RWPE2 (cell line): Measurements from ENCODE around the gene RAPH1.
A peak's percentile ranks its signal among the peaks of the same experiment; 100 is the strongest.
"Not testable (repeated sequence)": the region's sequence is repeated elsewhere in the genome, so short reads cannot be mapped to it uniquely, and the experiment has no call there.

ENCODE experiments used
- ATAC-seq: fragments of 200-7000 bp; cut with Tn5 transposase; 3 replicates; pipeline ENCODE4 v1.9.1; 2021; ENCODE audit warnings: low read depth
- DNase-seq: peaks from one replicate; pipeline ENCODE4 v3.0.0-alpha.2; 2020; ENCODE audit warnings: low spot score
- H3K27ac ChIP-seq: fragments of 450-650 bp; 2 replicates; pipeline ENCODE4 v1.5.1; 2017; ENCODE audit warnings: mild to moderate bottlenecking; ENCODE audit not compliant: poor library complexity, severe bottlenecking
- H3K27me3 ChIP-seq: fragments of 250-450 bp; sonication (Bioruptor Pico); 2 replicates; pipeline ENCODE4 v1.5.1; 2021; ENCODE audit warnings: mild to moderate bottlenecking, moderate library complexity; ENCODE audit not compliant: insufficient read depth, poor library complexity, severe bottlenecking
- H3K36me3 ChIP-seq: fragments of 250-450 bp; sonication (Bioruptor Pico); 2 replicates; pipeline ENCODE4 v1.5.1; 2020; ENCODE audit warnings: low read depth, mild to moderate bottlenecking, moderate library complexity
- H3K4me1 ChIP-seq: fragments of 250-450 bp; sonication (Bioruptor Pico); 2 replicates; pipeline ENCODE4 v1.5.1; 2021; ENCODE audit warnings: mild to moderate bottlenecking, moderate library complexity; ENCODE audit not compliant: insufficient read depth, poor library complexity, severe bottlenecking
- H3K4me3 ChIP-seq: fragments of 250-450 bp; sonication (Bioruptor Pico); 2 replicates; pipeline ENCODE4 v1.5.1; 2021; ENCODE audit warnings: mild to moderate bottlenecking, moderate library complexity; ENCODE audit not compliant: severe bottlenecking
- H3K9me3 ChIP-seq: fragments of 250-450 bp; sonication (Bioruptor Pico); 2 replicates; pipeline ENCODE4 v1.5.1; 2021; ENCODE audit warnings: mild to moderate bottlenecking, moderate library complexity; ENCODE audit not compliant: severe bottlenecking
- CTCF ChIP-seq: fragments of 450-650 bp; IDR thresholded peaks from one replicate; pipeline ENCODE4 v1.5.1; 2017; ENCODE audit warnings: mild to moderate bottlenecking, moderate library complexity; ENCODE audit not compliant: poor library complexity, severe bottlenecking

Gene RAPH1

GRCh38 chr2:203532957-203533658 is 2.0 kb downstream of the RAPH1 start:
- Histone ChIP-seq H3K36me3 (no peaks in the 10 kb centered on the region), H3K27ac (peak overlapping the region; percentile 73), H3K9me3 (no peaks in the 10 kb centered on the region), H3K4me1 (peaks cover 6% of the 10 kb centered on the region), H3K4me3 (peak overlapping the region; percentile 100), H3K27me3 (no peaks in the 10 kb centered on the region)
- no peak for DNase-seq
- no peak for ATAC-seq
- no peak for TF ChIP-seq CTCF

- Histone ChIP-seq H3K27me3 (no peaks in the 10 kb centered on the region), H3K27ac (no peak overlapping the region), H3K4me1 (peaks cover 2% of the 10 kb centered on the region), H3K9me3 (no peaks in the 10 kb centered on the region), H3K36me3 (no peaks in the 10 kb centered on the region), H3K4me3 (no peak overlapping the region)
- ATAC-seq (no peak), DNase-seq (no peak)
- TF ChIP-seq CTCF = no peak
These were observed 7.4 kb downstream of the RAPH1 start for GRCh38 chr2:203527719-203528118.

GRCh38 chr2:203513268-203513667 is 21.8 kb downstream of the RAPH1 start:
- not testable (repeated sequence) for H3K4me1 ChIP-seq, H3K4me3 ChIP-seq, H3K36me3 ChIP-seq, ATAC-seq, H3K9me3 ChIP-seq, H3K27ac ChIP-seq, DNase-seq, H3K27me3 ChIP-seq

GRCh38 chr2:203510941-203511305 is 24.2 kb downstream of the RAPH1 start:
- TF ChIP-seq CTCF = no peak
- ATAC-seq (no peak), DNase-seq (no peak)
- Histone ChIP-seq H3K36me3 (no peaks in the 10 kb centered on the region), H3K4me3 (no peak overlapping the region), H3K4me1 (no peaks in the 10 kb centered on the region), H3K27me3 (no peaks in the 10 kb centered on the region), H3K9me3 (no peaks in the 10 kb centered on the region), H3K27ac (no peak overlapping the region)

- TF ChIP-seq CTCF = no peak
- DNase-seq = no peak
These were observed 24.7 kb downstream of the RAPH1 start for GRCh38 chr2:203510256-203510940.

GRCh38 chr2:203503460-203503859 is 31.6 kb downstream of the RAPH1 start:
- H3K4me1 ChIP-seq, H3K4me3 ChIP-seq, H3K27ac ChIP-seq, H3K9me3 ChIP-seq, H3K36me3 ChIP-seq, H3K27me3 ChIP-seq, ATAC-seq, DNase-seq: not testable (repeated sequence)

More at GRCh38 chr2:203510256-203510940, 24.7 kb downstream of the RAPH1 start:
- H3K4me3 ChIP-seq = no peak overlapping the region
- no peaks in the 10 kb centered on the region for H3K4me1 ChIP-seq
- no peak for ATAC-seq
- no peaks in the 10 kb centered on the region for H3K27me3 ChIP-seq
- no peaks in the 10 kb centered on the region for H3K9me3 ChIP-seq
- 0 out of 2 replicates have a peak, but pooled peaks cover under 1% of the 10 kb centered on the region for H3K36me3 ChIP-seq
- H3K27ac ChIP-seq = no peak overlapping the region
